ENCODE measurements around the gene NKAP.

DNA sequence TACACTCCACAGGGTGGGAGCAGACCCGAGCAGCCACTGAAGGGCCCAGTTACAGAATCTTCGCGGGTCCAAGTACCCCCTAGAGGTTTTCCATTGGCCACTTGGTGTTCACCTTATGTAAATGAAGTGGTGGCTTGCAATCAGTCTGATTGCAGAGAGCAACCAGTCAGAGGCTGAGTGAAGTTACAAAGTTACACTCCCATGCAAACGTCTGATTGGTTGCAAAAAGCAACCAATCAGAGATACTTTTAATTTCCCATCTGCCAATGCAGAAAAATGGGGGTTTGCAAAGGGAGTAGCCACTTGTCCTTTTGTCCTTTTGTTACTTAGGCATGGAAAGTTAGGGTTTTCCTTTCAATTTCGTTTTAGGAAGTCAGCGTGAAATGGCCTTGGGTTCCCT is 27.0 kb upstream of the NKAP start:
- TF ChIP-seq XRCC5 (IDR thresholded peaks at IDR 0.05; ENCODE audit: low read depth, low read length): no peak
- TF ChIP-seq, protein P1, sequence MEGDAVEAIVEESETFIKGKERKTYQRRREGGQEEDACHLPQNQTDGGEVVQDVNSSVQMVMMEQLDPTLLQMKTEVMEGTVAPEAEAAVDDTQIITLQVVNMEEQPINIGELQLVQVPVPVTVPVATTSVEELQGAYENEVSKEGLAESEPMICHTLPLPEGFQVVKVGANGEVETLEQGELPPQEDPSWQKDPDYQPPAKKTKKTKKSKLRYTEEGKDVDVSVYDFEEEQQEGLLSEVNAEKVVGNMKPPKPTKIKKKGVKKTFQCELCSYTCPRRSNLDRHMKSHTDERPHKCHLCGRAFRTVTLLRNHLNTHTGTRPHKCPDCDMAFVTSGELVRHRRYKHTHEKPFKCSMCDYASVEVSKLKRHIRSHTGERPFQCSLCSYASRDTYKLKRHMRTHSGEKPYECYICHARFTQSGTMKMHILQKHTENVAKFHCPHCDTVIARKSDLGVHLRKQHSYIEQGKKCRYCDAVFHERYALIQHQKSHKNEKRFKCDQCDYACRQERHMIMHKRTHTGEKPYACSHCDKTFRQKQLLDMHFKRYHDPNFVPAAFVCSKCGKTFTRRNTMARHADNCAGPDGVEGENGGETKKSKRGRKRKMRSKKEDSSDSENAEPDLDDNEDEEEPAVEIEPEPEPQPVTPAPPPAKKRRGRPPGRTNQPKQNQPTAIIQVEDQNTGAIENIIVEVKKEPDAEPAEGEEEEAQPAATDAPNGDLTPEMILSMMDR (IDR thresholded peaks at IDR 0.05 in 2 of 3, conservative IDR thresholded peaks at IDR 0.05 in 1 of 3; ENCODE audit: insufficient read depth in 2 of 3, low read depth in 1 of 3, low read length in 3 of 3): no peak
- TF ChIP-seq HDAC2 (IDR thresholded peaks at IDR 0.05): no peak
- TF ChIP-seq, protein P2, sequence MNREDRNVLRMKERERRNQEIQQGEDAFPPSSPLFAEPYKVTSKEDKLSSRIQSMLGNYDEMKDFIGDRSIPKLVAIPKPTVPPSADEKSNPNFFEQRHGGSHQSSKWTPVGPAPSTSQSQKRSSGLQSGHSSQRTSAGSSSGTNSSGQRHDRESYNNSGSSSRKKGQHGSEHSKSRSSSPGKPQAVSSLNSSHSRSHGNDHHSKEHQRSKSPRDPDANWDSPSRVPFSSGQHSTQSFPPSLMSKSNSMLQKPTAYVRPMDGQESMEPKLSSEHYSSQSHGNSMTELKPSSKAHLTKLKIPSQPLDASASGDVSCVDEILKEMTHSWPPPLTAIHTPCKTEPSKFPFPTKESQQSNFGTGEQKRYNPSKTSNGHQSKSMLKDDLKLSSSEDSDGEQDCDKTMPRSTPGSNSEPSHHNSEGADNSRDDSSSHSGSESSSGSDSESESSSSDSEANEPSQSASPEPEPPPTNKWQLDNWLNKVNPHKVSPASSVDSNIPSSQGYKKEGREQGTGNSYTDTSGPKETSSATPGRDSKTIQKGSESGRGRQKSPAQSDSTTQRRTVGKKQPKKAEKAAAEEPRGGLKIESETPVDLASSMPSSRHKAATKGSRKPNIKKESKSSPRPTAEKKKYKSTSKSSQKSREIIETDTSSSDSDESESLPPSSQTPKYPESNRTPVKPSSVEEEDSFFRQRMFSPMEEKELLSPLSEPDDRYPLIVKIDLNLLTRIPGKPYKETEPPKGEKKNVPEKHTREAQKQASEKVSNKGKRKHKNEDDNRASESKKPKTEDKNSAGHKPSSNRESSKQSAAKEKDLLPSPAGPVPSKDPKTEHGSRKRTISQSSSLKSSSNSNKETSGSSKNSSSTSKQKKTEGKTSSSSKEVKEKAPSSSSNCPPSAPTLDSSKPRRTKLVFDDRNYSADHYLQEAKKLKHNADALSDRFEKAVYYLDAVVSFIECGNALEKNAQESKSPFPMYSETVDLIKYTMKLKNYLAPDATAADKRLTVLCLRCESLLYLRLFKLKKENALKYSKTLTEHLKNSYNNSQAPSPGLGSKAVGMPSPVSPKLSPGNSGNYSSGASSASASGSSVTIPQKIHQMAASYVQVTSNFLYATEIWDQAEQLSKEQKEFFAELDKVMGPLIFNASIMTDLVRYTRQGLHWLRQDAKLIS (CRISPR knock-in tag; IDR thresholded peaks at IDR 0.05): no peak
- no peak for TF ChIP-seq ZNF589 (CRISPR knock-in tag; IDR thresholded peaks at IDR 0.05; ENCODE audit: low read depth)
